Thoracic aorta (tissue), 2 donors: Measurements from ENCODE around the gene GPR37L1. TPM values are rescaled to one million over a fixed set of nuclear protein-coding genes. Genes with fewer than 3 reads are reported as not detected.

ENCODE experiments used
- ATAC-seq: fragments of 150-250 bp; one replicate; pipeline ENCODE4 v1.8.0; 2017; ENCODE audit warnings: low read depth; ENCODE audit not compliant: insufficient number of reproducible peaks, low FRiP score
- DNase-seq: peaks from one replicate; pipeline ENCODE4 v3.0.0-alpha.2; 2020; ENCODE audit warnings: low spot score
- H3K27ac ChIP-seq, 2 donors: fragments of 200-600 bp; sonication (generic); 1 replicate in 1 of 2; 2 replicates in 1 of 2; pipeline ENCODE4 v1.5.1; 2016; ENCODE audit warnings: mild to moderate bottlenecking in 2 of 2, moderate library complexity in 2 of 2
- H3K27me3 ChIP-seq: fragments of 200-600 bp; sonication (generic); replicated peaks from 2 replicates; pipeline ENCODE4 v1.6.0; 2016; ENCODE audit warnings: mild to moderate bottlenecking; ENCODE audit not compliant: insufficient read depth
- H3K36me3 ChIP-seq: fragments of 200-600 bp; sonication (generic); one replicate; pipeline ENCODE4 v1.5.1; 2016
- H3K4me1 ChIP-seq, 2 donors: fragments of 200-600 bp; sonication (generic); 1 replicate in 1 of 2; 2 replicates in 1 of 2; pipeline versions ENCODE4 v1.5.1 to v1.6.0; 2016; ENCODE audit warnings: low read depth in 2 of 2, mild to moderate bottlenecking in 1 of 2; ENCODE audit not compliant: control insufficient read depth in 1 of 2
- H3K4me3 ChIP-seq: fragments of 200-600 bp; sonication (generic); 2 replicates; pipeline ENCODE4 v1.5.1; 2016; ENCODE audit warnings: mild to moderate bottlenecking
- H3K9me3 ChIP-seq: fragments of 200-600 bp; sonication (generic); 2 replicates; pipeline ENCODE4 v1.5.1; 2016
- total RNA-seq, 2 donors: library from RNA; depleted of rRNA; stranded (reverse); fragments of >200 nt; gene quantifications; one replicate each; pipeline versions ENCODE4 v1.1.0 to v1.2.3, GENCODE V29; 2016
- TF ChIP-seq, protein P1 (sequence below): fragments of 200-600 bp; sonication (generic); IDR thresholded peaks from one replicate; pipeline ENCODE4 v1.5.1; 2019; ENCODE audit warnings: antibody characterized with exemption

GPR37L1 gene
- total RNA-seq, 2 donors from 2014 or later: not detected

DNA sequence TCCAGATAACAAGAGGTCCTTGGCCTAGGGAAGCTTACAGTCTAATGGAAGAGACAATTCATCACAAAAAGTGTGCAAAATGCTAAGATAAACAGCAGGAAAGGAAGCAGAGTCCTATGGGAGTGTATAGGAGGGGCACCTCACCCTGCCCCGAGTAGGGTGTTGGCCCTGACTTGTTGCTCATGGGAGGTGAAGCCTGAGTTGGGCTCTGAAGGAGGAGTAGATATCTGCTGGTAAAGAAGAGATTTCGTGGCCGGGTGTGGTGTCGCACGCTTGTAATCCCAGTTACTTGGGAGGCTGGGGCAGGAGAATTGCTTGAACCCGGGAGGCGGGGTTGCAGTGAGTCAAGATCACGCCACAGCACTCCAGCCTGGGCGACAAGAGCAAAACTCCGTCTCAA, 18.6 kb upstream of the GPR37L1 start:
- no peak overlapping the region for H3K4me3 ChIP-seq
- ATAC-seq (no peak), DNase-seq (no peak)
- H3K36me3 ChIP-seq: no peaks in the 10 kb centered on the region
- peaks cover 0 to 5% of the 10 kb centered on the region in 2 donors for H3K4me1 ChIP-seq
- no peaks in the 10 kb centered on the region for H3K27me3 ChIP-seq
- H3K9me3 ChIP-seq: no peaks in the 10 kb centered on the region
- no peak overlapping the region for H3K27ac ChIP-seq
- TF ChIP-seq, protein P1, sequence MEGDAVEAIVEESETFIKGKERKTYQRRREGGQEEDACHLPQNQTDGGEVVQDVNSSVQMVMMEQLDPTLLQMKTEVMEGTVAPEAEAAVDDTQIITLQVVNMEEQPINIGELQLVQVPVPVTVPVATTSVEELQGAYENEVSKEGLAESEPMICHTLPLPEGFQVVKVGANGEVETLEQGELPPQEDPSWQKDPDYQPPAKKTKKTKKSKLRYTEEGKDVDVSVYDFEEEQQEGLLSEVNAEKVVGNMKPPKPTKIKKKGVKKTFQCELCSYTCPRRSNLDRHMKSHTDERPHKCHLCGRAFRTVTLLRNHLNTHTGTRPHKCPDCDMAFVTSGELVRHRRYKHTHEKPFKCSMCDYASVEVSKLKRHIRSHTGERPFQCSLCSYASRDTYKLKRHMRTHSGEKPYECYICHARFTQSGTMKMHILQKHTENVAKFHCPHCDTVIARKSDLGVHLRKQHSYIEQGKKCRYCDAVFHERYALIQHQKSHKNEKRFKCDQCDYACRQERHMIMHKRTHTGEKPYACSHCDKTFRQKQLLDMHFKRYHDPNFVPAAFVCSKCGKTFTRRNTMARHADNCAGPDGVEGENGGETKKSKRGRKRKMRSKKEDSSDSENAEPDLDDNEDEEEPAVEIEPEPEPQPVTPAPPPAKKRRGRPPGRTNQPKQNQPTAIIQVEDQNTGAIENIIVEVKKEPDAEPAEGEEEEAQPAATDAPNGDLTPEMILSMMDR: no peak

DNA sequence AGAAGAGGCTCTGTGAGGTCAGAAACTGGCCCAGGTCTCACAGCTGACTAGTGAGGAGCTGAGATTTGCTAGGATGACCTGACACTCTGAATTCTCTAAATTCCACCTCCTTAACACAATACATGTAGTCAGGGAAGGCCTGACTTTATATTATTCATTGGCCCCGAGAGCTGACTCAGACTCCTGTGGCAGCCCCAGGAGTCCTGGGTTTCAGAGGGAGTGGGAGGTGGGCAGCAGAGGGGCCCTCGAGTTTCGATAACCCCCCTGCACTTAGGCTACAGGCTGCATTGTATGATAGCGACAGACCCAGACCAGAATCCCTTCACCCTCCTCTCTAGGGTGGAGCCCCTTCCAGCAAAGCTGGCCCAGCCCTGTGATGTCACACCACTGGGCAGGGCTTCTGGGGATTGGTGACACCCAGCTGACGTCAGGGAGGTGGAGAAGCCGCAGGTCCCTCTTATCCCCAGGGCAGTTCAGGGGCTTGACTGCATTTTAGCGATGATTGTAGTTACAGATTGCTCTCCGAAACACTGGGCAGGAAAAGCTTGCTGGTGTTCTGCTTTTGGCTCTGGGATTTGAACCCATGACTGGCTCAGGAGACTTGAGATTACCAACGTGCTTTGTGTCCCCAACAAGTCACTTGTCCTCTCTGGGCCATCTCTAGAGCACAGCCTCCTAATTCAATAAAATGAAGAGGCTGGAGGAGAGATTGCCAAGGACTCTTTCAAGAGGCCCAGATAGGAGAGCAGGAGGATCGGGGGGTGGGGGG, 17.0 kb upstream of the GPR37L1 start:
- Histone ChIP-seq H3K27ac (no peak overlapping the region), H3K27me3 (no peaks in the 10 kb centered on the region), H3K4me3 (no peak overlapping the region), H3K9me3 (no peaks in the 10 kb centered on the region), H3K4me1 (peaks cover 0 to 5% of the 10 kb centered on the region in 2 donors), H3K36me3 (no peaks in the 10 kb centered on the region)
- TF ChIP-seq, protein P1: no peak
- no peak for DNase-seq
- no peak for ATAC-seq

DNA sequence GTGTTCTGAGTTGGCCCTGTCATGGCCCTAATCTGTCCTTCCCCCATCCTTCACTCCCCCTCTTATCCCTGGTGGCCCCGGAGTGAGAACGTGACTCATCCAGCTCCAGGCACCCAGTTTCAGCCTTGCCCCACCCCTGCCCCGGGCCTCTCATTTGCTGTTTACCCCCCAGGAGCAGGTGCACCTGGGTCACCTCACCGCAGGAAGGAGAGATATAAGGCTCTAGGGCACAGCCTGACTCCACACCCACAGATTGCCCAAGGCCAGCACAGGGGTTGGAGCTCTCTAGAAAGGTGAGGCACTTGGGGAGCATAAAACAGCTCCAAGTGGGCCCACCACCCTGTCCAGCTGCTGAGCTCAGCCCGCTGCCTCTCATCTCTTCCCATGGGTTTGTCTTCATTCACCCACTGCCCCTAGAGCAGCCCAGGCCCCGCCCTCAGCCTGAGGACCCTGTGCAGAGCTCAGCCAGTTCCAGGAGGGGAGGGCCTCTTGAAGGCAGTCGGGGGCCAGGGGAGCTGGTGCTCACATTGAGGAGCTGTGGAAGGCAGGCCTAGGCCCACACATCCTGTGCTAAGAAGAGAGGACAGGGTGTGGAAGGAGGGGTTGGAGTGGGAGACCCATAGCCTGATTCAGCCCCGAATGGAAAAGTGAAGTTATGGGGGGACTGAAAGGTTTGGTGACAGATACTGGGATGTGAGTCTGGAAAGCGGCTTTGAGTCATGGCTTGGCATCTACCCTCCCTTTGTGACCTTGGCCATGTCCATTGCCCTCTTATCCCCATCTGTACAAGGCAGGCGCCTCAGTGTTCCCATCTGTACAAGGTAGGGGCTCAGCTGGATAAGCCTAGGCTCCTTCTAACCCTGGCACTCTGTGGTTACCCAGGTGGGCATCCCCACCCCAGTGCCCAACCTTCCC, 16.1 kb upstream of the GPR37L1 start:
- no peaks in the 10 kb centered on the region for H3K36me3 ChIP-seq
- H3K9me3 ChIP-seq: no peaks in the 10 kb centered on the region
- DNase-seq (no peak), ATAC-seq (no peak)
- H3K27ac ChIP-seq: no peak overlapping the region
- H3K4me1 ChIP-seq: peaks cover 0 to 5% of the 10 kb centered on the region in 2 donors
- H3K4me3 ChIP-seq: no peak overlapping the region
- TF ChIP-seq, protein P1: no peak
- H3K27me3 ChIP-seq: no peaks in the 10 kb centered on the region

GRCh38 chr1:202107321-202107761, 15.4 kb upstream of the GPR37L1 start:
- Histone ChIP-seq H3K9me3 (no peaks in the 10 kb centered on the region), H3K27me3 (no peaks in the 10 kb centered on the region), H3K36me3 (no peaks in the 10 kb centered on the region), H3K27ac (no peak overlapping the region), H3K4me1 (peaks cover 0 to 5% of the 10 kb centered on the region in 2 donors), H3K4me3 (no peak overlapping the region)
- ATAC-seq: no peak
- TF ChIP-seq, protein P1: no peak
- DNase-seq: no peak
